HL-60 (cell line): ENCODE data around the gene COG1.

Experiments
- DNase-seq, 2 experiments: peaks; one replicate each; pipeline ENCODE4 v3.0.0-alpha.2; 2010 to 2020; ENCODE audit warnings: low read depth in 1 of 2, low spot score in 1 of 2
- H3K27ac ChIP-seq: fragments of 250-450 bp; sonication (Bioruptor Pico); replicated peaks from 2 replicates; pipeline ENCODE4 v1.5.1; 2020; ENCODE audit warnings: mild to moderate bottlenecking, moderate library complexity
- H3K27me3 ChIP-seq: fragments of 250-450 bp; sonication (Bioruptor Pico); 2 replicates; pipeline ENCODE4 v1.5.1; 2021; ENCODE audit warnings: mild to moderate bottlenecking, moderate library complexity; ENCODE audit not compliant: insufficient read depth, poor library complexity, severe bottlenecking
- H3K4me3 ChIP-seq: replicated peaks from 2 replicates; pipeline ENCODE4 v1.5.1; 2011; ENCODE audit warnings: mild to moderate bottlenecking, control low read depth, low read length; ENCODE audit not compliant: insufficient read depth
- CTCF ChIP-seq: IDR thresholded peaks from one replicate; pipeline ENCODE4 v1.5.1; 2011; ENCODE audit warnings: low read length, control low read depth, inconsistent platforms; ENCODE audit not compliant: insufficient read depth
- GABPA ChIP-seq: IDR thresholded peaks from 2 replicates; pipeline ENCODE4 v1.6.1; 2012; ENCODE audit warnings: low read depth
- POLR2AphosphoS5 ChIP-seq: IDR thresholded peaks from 2 replicates; pipeline ENCODE4 v1.6.1; 2012; ENCODE audit warnings: low read depth
- REST ChIP-seq: IDR thresholded peaks from 2 replicates; pipeline ENCODE4 v1.6.1; 2012; ENCODE audit warnings: low read depth; ENCODE audit not compliant: insufficient replicate concordance
- SPI1 ChIP-seq: IDR thresholded peaks from 2 replicates; pipeline ENCODE4 v1.6.1; 2012; ENCODE audit warnings: low read depth, mild to moderate bottlenecking, borderline replicate concordance

COG1 gene

GRCh38 chr17:73257516-73257915 is 64.7 kb downstream of the COG1 start:
- H3K27me3 ChIP-seq: no peaks in the 10 kb centered on the region
- H3K27ac ChIP-seq: no peak overlapping the region
- H3K4me3 ChIP-seq: no peak overlapping the region
- no peak for DNase-seq
- TF ChIP-seq GABPA (no peak), CTCF (no peak), POLR2AphosphoS5 (no peak), REST (no peak), SPI1 (no peak)
